ENCODE results near the gene PMIS2.

Gene PMIS2

GRCh38 chr19:35585848-35586247, at the start of gene PMIS2:
Gene PMIS2 (plus strand): TSS chr19:35586173. CDS start chr19:35586260, 87 bp downstream.
- peak in 3 of 56 donors; percentile 2 to 26 (median 7) for DNase-seq

DNA sequence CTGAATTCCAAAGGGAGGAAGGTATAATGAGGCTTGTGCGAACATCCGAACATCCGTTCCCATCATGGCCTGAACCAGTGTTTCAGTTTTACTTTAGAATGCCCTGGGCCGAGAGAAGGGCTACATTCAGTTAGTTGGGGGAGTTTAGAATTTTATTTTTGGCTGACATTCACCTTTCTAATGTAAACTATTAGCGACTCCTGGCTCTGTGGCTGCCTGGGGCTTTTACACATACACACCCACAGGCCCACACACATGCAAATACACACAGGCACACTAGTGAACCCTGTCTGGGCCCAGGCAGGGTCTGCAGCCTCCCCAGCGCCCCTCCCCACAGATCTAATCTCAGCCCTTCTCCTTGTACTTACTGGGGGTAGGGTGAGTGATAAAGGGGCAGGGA, 46.7 kb upstream of the PMIS2 start:
- DNase-seq, result no peak

- no peak for DNase-seq
Measured at GRCh38 chr19:35539850-35540249, 46.1 kb upstream of the PMIS2 start.

DNA sequence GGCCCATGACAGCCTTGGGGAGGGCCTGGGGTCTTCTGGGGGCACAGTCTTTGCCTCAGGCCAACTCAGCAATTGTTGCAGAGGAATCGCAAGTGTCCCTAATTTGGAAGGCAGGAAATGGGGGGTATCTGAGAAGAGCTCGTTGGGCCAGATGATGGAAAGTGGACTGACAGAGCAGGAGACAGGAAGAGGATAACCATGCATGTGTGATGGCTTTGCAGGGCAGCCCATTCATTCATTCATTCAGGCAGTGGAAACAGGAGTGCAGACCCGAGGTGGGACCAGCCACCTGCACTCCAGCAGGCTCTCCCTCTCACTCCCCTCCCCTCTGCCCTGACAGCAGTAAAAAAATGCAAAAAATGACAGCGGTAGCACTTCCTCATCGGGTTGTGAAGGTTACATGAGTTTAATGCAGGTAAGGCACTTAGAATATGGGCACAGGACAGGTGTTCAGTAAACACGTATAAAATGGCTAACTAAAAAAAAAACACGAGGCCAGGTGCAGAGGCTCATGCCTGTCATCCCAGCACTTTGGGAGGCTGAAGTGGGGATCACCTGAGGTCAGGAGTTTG, 45.5 kb upstream of the PMIS2 start:
- DNase-seq, result no peak

- DNase-seq, result no peak
Measured at GRCh38 chr19:35542209-35542608, 43.8 kb upstream of the PMIS2 start.

GRCh38 chr19:35543280-35544109, 42.5 kb upstream of the PMIS2 start:
- DNase-seq, result no peak

DNA sequence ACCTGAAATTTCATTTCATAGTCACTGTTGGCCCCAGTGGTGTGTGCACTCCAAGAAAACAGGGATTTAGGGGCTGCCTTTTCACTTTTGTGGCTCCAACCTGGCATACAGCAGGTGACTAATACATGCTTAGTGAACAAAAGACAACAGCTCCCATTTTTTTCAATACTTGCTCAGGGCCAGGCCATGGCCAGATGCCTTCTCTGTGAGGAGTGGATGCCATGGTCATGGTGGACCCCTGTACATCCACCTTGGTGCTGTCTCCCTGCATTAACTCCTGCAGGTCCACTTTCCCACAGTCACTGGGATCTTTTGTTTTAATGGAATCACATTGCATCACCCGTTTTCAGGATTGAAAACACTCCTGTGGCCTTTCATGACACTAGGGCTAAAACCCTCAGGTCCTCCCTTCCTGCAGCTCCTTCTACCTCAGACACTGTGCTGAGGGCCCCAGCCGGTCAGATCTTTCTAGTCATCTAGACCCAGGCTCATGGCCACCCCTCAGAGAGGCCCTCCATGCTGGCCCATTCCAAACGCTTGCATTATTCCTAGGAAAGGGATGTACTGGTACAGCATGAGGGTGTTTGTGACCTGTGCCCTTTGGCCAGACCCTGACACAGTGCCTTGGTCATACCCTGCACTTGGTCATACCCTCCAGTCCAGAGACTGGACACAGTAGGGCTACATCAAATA, 41.7 kb upstream of the PMIS2 start:
- DNase-seq, result no peak

GRCh38 chr19:35545001-35545854, 40.7 kb upstream of the PMIS2 start, which contains the start of gene TMEM147:
Gene TMEM147 (plus strand): TSS chr19:35545626. CDS start chr19:35545740, 114 bp downstream.
- DNase-seq, result peak; percentile 34 to 94 (median 82)

- peak in 8 of 56 donors; percentile 33 to 61 (median 46) for DNase-seq
Measured at GRCh38 chr19:35545855-35546381, 40.1 kb upstream of the PMIS2 start.

GRCh38 chr19:35546532-35546931, 39.4 kb upstream of the PMIS2 start:
- no peak for DNase-seq

DNA sequence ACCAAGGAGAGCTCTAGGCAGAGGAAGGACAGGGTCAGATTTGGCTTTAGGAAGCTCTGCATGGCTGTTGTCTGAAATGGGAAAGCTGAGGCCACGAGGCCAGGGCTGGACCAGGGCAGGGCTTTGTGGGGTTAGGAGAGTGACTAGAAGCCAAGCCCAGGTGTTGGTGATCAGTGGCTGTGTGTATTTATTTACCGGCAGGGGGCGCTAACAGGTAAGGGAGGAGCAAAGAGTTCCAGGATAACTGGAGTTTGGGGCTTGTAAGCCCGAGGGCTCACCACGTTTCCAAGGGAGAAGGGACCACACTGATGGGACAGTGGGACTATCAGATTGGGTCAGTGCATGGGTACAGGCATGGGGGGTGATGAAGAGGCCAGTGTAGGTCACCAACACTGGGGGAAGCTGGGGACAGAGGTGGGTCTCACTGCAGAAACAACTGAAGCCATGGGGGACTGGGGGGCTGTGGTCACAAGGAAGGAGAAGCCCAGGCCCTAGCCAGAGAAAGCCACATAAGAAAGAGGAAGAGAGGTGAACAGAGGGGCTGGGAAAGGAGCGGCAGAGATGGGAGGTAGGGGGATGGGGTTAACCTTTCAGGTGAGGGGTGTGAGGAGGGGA, 36.7 kb upstream of the PMIS2 start:
- DNase-seq, result peak in 23 of 56 donors; percentile 1 to 36 (median 12)

- DNase-seq, result peak in 2 of 56 donors; percentile 4 to 19
Measured at GRCh38 chr19:35549879-35550523, 36.0 kb upstream of the PMIS2 start.

DNA sequence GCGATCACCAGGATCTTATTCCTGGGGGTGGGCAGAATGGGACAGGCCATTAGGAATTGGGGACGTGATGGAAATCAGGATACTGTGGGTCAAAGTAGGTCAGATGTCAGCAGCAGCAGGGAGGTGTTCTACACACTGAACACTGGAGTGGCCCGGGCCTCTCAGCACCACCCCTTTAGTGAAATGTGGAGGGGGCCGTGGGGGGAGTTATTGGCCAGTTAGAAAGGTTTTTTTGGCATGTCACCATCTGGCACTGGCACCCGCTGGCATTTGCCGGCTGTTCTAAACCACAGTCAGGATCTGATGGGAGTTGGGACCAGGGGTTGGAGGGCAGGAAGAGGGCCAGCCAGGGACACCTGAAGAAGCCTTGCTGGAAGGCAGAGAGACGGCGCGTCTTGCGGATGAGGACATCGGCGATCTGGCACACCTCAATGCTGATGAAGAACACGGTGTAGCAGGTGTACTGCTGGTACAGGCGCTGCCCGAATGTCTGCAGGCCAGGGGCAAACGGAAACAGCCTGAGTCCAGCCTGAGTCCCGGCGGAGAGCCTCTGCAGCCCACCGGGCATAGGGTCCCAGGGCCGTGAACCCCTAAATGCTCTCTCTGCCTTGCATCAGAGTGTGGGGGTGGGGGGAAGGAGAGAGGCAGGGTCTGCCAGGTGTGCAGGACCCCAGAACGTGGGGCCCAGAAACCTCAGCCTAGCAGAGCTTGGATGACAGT, 34.7 kb upstream of the PMIS2 start:
- DNase-seq, result no peak

GRCh38 chr19:35552534-35553384, 33.2 kb upstream of the PMIS2 start:
- no peak for DNase-seq

DNA sequence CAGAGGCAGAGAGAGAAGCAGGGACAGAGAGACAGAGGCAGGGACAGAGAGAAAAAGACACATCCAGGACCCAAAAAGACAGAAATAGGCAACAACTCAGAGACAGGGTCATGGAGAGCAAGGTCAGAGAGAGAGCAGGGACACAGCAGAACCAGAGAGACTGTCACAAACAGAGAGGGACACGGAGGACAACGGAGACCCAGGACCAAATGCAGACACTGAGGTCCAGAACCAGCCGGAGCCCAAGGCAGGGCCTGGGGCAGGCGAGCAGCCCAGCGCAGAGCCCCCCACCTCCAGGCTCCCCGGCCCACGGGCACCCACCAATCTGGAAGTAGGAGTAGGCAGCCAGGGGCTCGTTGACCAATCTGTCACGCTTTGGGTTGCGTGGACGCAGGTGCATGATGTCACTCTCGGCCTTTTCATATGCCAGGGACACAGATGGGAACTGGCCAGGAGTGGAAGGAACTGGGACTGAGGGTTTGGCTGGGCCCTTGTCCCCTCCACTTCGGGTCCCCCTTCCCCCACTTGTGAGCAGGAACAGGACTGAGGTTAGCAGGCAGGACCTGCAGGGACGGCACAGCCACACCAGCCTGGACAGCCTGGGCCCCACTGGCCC, 32.5 kb upstream of the PMIS2 start:
- no peak for DNase-seq

DNA sequence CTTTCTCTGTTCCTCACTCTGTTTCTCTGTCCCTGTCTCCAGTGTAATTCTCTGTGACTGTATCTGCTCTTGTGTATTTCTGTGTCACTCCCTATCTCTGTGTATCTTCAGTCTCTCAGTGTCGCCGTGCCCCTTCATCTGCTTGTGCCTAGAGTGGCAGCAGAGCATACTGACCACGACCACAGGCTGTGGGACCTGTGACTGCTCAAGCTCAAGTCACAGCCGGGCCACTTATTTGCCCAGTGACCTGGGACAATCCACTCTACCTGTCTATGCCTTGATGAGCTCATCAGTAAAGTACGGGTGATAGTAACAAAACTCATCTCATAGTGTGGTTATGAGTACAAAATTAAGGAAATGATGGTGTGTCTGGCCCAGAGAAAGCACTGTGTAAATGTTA, 31.9 kb upstream of the PMIS2 start:
- DNase-seq, result no peak

DNA sequence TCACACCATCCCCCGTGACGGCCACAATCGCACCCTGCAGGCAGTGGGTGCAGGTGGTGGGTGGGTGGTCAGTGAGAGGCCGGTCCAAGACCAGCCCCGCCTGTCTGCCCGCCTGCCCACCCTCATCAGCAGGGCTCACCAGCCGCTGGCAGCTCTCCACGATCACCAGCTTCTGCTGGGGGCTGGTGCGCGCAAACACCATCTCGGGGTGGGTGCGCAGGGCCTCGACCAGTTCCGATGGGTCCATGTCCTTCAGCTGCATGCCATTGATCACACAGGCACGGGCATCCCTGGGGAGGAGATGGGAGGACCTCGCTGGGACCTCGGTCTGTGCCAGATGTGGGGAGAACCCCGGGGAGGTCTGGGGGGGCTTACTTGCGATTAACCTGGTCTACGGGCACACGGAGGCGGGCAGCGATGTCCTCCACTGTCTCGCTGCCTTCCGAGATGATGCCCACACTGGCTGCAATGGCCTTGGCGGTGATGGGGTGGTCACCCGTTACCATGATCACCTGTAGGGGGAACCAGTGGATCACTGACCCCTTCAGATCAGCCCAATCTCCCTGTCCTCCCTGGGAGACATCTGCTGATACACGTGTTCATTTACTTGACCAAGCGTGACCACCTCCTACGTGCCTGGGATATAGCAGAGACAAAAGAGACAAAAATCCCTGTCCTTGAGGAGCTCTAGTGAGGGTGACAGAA, 30.5 kb upstream of the PMIS2 start:
- no peak for DNase-seq
